ENCODE data around the gene TPCN2. TPM values are rescaled to one million over a fixed set of nuclear protein-coding genes. Genes with fewer than 3 reads are reported as not detected.
A peak's percentile ranks its signal among the peaks of the same experiment; 100 is the strongest.

The TPCN2 gene
- total and polyA plus RNA-seq, 4 donors, result 8.7 to 25.9 (median 15.3) TPM

DNA sequence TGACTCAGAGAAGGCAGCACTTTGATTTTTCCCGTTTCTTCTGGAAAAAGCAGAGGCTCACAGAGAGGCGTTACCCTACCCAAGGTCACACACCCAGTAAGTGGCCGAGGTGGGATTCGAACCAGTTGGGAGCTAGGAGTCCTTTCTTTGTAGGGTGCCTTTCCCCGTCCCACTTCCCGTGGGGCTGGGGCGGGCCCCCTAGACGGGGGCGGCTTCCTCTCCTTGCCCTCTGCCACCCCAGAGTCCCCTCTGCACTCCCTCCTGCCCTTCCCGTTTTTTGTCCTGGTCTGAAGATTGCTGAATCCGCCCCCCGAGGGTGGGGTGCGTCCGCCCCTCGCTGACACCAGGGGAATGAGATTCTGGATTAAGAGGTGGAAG lies 747 bp downstream of the TPCN2 start:
- DNase-seq (ENCODE audit: low read depth in 4 of 6, low spot score in 6 of 6), result peak in 1 of 6 donors; percentile 24

DNA sequence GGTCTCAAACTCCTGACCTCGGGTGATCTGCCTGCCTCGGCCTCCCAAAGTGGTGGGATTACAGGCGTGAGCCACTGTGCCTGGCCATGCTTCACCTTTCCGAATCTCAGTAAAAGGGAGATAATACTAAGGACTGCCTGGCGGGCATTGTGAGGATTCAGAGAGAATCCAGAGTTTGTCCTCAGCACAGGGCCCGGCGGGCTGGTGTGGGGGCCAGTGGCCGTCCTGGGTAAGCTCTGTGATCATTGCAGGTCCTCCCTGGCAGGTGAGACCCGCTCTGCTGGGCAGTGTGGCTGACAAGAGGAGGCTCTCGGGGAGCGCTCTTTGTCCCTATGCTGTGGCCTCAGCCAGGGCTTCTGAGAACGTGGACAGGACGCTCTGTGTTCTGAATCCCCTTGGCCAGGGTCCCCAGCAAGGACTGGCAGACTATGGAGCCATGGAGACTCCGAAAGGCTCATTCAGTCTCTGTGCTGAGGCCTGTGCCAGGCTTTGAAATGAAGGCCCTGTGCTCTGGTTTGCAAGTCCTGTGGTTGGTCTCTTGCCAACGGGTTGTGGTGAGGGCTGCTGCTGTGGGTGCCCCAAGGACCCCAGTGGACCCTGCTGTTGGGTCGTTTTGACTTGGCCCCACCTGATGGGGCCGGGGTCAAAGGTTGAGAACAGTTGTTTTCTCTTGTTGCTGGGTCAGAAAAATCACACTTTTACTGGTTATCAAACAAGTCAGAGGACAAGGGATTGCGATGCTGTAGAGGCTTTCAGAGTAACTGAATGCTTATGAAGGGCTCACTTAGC lies 2.1 kb downstream of the TPCN2 start:
- WGBS (ENCODE audit: insufficient coverage), result 72% methylated on average over 18 of the region's 18 CpGs
- H3K9me3 ChIP-seq (ENCODE audit: control insufficient read depth, insufficient read depth, low read length), result no peaks in the 10 kb centered on the region
- peak in 2 of 6 donors; percentile 6 to 52 for DNase-seq (ENCODE audit: low read depth in 4 of 6, low spot score in 6 of 6)
- no peak overlapping the region for H3K4me3 ChIP-seq (ENCODE audit: low read depth, low read length)
- H3K27me3 ChIP-seq (ENCODE audit: control insufficient read depth, insufficient read depth, low read length), result no peaks in the 10 kb centered on the region
- no peak overlapping the region for H3K27ac ChIP-seq (ENCODE audit: low read depth, low read length)
- H3K36me3 ChIP-seq (ENCODE audit: control insufficient read depth, insufficient read depth, low read length), result peaks cover 41% of the 10 kb centered on the region
- peaks cover 48% of the 10 kb centered on the region for H3K4me1 ChIP-seq (ENCODE audit: control insufficient read depth, insufficient read depth, low read length)

More for the DNA sequence above, 747 bp downstream of the TPCN2 start:
- Histone ChIP-seq H3K27me3 (ENCODE audit: control insufficient read depth, insufficient read depth, low read length) (no peaks in the 10 kb centered on the region), H3K4me3 (ENCODE audit: low read depth, low read length) (peak overlapping the region; percentile 61), H3K9me3 (ENCODE audit: control insufficient read depth, insufficient read depth, low read length) (no peaks in the 10 kb centered on the region), H3K27ac (ENCODE audit: low read depth, low read length) (peak overlapping the region; percentile 6), H3K4me1 (ENCODE audit: control insufficient read depth, insufficient read depth, low read length) (peaks cover 45% of the 10 kb centered on the region), H3K36me3 (ENCODE audit: control insufficient read depth, insufficient read depth, low read length) (peaks cover 28% of the 10 kb centered on the region)
- 7% methylated on average over 2 of the region's 15 CpGs for WGBS (ENCODE audit: insufficient coverage)

DNA sequence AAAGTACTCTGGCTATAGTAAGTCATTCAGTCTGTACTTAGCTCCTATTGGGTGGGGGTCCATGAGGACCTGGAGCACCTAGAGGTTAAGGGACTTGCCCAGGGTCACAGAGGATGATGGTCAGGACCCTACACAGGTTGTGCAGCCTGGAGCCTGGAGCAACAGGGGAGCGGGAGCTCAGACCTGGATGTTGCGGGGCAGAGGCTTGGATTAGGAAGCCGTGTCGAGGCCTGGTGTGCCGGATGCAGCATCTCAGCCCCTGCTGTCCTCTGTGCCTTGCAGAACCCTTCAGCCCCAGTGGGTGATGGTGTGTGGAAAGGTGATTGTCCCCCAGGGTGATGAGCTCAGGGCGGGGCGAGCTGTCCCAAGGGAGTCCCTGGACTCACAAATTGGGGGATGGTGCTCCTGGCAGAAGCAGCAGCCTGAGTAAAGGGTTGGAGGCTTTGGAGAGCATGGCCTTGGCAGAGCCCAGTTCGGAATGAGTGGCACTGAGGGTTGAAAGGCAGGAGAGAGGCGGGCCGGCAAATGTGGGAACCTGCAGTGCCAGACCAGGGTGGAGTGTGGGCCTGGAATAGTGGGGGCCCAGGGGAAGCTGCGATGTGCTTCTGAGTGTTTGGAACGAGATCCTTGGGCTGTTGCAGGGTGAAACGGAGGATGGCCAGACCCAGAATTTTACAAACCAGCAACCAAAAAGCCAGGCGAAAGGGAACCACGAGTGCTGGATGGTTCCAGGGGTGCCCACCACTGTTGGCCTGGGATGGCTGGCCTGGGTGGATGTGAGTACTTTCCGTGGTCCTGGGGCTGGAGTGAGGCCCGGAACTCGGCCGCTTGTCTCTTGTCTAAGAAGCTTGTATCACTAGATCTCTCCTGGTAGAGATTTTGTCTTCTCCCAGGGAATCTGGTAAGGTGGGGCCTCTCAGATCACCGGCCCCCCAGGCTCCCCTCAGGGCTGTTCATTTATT lies 2.9 kb downstream of the TPCN2 start:
- no peak overlapping the region for H3K4me3 ChIP-seq (ENCODE audit: low read depth, low read length)
- no peaks in the 10 kb centered on the region for H3K27me3 ChIP-seq (ENCODE audit: control insufficient read depth, insufficient read depth, low read length)
- DNase-seq (ENCODE audit: low read depth in 4 of 6, low spot score in 6 of 6), result no peak
- no peaks in the 10 kb centered on the region for H3K9me3 ChIP-seq (ENCODE audit: control insufficient read depth, insufficient read depth, low read length)
- WGBS (ENCODE audit: insufficient coverage), result 93% methylated on average over 20 of the region's 20 CpGs
- H3K4me1 ChIP-seq (ENCODE audit: control insufficient read depth, insufficient read depth, low read length), result peaks cover 50% of the 10 kb centered on the region
- peak overlapping the region; percentile 69 for H3K27ac ChIP-seq (ENCODE audit: low read depth, low read length)
- H3K36me3 ChIP-seq (ENCODE audit: control insufficient read depth, insufficient read depth, low read length), result peaks cover 46% of the 10 kb centered on the region

DNA sequence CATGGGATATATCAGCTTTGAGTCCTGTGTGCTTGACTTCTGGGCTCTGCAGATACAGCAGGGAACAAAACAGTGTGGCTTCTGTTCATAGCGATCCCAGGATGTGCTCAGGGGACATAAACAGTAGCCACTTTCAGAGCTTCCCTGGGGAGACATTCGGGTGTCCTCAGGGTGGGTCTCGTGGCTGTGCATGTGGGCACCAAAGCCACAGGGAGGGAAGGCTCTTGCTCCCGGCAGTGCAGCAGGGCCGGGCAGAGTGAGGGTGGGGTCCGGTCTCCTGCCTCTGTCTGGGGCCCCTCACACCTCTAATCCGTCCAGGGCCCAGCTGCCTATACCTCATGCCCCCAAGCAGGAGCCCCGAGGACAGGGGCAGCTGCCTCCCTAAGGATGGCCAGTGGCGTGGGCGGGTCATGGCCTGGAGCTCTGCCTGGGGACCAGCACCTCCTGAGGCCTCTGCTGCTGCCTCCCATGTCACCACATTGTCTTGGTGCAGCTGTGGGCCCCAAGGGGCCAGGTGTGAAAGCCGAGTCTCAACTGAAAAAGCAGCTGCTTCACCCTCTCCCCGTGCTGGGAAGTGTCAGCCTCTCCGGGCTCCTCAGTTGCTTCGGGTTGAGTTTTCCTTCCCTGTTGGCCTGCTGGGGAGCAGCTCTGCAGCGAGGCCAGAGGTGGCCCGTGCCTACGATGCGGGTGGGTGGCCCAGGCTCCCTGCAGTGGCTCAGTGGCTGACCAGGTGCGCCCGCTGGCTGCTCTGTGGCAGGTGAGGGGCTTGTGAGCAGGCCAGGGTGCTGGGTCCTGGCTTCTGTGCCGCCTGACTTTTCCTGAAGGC lies 3.8 kb downstream of the TPCN2 start:
- Histone ChIP-seq H3K36me3 (ENCODE audit: control insufficient read depth, insufficient read depth, low read length) (peaks cover 54% of the 10 kb centered on the region), H3K4me1 (ENCODE audit: control insufficient read depth, insufficient read depth, low read length) (peaks cover 50% of the 10 kb centered on the region), H3K27me3 (ENCODE audit: control insufficient read depth, insufficient read depth, low read length) (no peaks in the 10 kb centered on the region), H3K27ac (ENCODE audit: low read depth, low read length) (peak overlapping the region; percentile 47), H3K4me3 (ENCODE audit: low read depth, low read length) (no peak overlapping the region), H3K9me3 (ENCODE audit: control insufficient read depth, insufficient read depth, low read length) (no peaks in the 10 kb centered on the region)
- DNase-seq (ENCODE audit: low read depth in 4 of 6, low spot score in 6 of 6), result peak in 2 of 6 donors; percentile 14 to 27
- WGBS (ENCODE audit: insufficient coverage), result 76% methylated on average over 21 of the region's 21 CpGs

DNA sequence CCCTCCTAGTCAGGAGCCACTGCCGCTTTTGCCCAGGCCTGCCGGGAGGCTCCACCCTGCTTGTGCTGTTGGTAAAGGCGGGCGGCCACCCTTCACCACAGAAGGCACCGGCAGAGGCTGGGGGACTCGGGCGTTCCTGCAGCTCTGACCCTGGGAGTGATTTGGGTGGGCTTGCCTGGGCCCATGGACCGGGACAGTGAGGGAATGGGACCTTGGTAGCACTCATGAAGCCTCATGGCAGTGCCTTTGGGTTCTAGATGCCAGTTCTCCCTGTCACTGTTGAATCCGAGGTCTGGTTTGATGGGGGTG lies 4.4 kb downstream of the TPCN2 start:
- 98% methylated on average over 8 of the region's 9 CpGs for WGBS (ENCODE audit: insufficient coverage)
- H3K4me3 ChIP-seq (ENCODE audit: low read depth, low read length), result no peak overlapping the region
- H3K4me1 ChIP-seq (ENCODE audit: control insufficient read depth, insufficient read depth, low read length), result peaks cover 50% of the 10 kb centered on the region
- H3K27ac ChIP-seq (ENCODE audit: low read depth, low read length), result no peak overlapping the region
- no peaks in the 10 kb centered on the region for H3K27me3 ChIP-seq (ENCODE audit: control insufficient read depth, insufficient read depth, low read length)
- H3K36me3 ChIP-seq (ENCODE audit: control insufficient read depth, insufficient read depth, low read length), result peaks cover 59% of the 10 kb centered on the region
- H3K9me3 ChIP-seq (ENCODE audit: control insufficient read depth, insufficient read depth, low read length), result no peaks in the 10 kb centered on the region
- DNase-seq (ENCODE audit: low read depth in 4 of 6, low spot score in 6 of 6), result no peak

DNA sequence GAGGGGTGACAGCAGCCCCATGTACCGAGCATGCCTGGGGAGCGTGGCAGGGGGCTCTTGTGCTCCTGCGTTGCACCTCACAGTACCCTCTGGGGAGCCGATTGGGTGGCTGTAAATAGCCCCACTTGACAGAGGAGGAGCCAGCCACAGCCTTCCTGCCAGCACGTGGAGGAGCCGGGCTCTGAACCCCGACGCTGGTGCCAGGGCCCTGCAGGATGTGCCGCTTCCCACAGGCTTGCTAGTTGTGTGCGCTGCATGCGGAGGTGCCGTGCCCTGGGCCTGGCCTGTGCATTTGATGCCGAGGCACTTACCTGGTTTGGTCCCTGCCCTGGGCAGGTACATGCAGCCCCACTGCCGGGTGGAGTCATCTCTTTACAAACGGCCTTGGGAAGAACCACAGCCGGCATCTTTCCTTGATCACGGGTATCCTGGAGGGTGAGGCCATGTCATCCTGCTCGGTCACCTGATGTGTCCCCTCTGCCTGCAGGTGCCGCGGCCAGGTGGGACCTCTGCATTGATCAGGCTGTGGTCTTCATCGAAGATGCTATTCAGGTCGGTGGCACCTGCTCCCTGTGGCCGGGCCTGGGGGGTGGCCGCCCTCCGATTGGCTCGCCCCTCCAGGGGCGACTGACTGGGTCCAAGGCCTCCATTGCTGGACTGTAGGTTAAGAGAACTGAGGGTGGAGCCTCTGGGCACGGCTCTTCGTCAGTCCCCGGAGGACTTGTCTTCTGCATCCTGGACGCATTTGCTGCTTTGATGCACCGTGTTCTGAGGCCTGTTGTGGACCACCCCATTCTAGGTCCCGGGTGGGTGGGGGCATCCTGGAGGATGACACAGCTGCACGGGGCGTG lies 5.0 kb downstream of the TPCN2 start:
- 93% methylated on average over 35 of the region's 35 CpGs for WGBS (ENCODE audit: insufficient coverage)
- Histone ChIP-seq H3K4me3 (ENCODE audit: low read depth, low read length) (no peak overlapping the region), H3K36me3 (ENCODE audit: control insufficient read depth, insufficient read depth, low read length) (peaks cover 66% of the 10 kb centered on the region), H3K27me3 (ENCODE audit: control insufficient read depth, insufficient read depth, low read length) (no peaks in the 10 kb centered on the region), H3K9me3 (ENCODE audit: control insufficient read depth, insufficient read depth, low read length) (no peaks in the 10 kb centered on the region), H3K27ac (ENCODE audit: low read depth, low read length) (no peak overlapping the region), H3K4me1 (ENCODE audit: control insufficient read depth, insufficient read depth, low read length) (peaks cover 50% of the 10 kb centered on the region)
- no peak for DNase-seq (ENCODE audit: low read depth in 4 of 6, low spot score in 6 of 6)

DNA sequence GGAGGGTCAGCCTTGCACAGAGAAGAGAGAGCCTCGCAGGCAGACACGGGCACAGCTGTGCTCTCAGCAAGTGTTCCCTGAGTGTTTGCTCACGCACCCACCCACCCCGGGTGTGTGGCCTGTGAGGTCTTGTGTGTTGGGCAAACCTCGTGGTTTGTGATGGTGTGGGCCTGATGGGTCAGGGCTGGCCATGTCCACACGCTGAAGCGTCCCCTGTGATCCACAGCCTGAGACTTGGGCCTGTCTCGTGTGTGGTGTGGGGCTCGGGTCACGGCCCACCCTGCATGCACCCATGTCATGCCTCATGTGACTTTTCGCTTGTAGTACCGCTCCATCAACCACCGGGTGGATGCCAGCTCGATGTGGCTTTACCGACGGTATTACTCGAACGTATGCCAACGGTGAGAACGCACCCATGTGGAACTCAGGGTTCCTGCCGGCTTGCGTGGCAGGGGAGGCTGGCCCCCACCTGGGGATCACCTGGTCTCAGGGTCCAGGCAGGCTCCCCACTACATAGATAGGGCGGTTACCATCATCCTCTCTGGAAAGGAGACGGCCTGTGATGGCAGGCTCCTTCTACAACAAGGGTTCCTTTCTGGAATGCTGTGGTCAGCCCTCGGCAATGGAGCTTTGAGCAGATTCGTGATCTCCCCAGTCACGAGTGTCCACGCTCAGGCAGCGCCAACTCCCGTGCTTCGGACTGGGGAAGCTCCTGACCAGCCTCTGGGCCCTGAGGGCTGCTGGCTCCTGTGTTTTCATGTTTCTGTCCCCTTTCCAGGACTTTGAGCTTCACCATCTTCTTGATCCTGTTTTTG lies 5.9 kb downstream of the TPCN2 start:
- peaks cover 47% of the 10 kb centered on the region for H3K4me1 ChIP-seq (ENCODE audit: control insufficient read depth, insufficient read depth, low read length)
- WGBS (ENCODE audit: insufficient coverage), result 92% methylated on average over 31 of the region's 31 CpGs

DNA sequence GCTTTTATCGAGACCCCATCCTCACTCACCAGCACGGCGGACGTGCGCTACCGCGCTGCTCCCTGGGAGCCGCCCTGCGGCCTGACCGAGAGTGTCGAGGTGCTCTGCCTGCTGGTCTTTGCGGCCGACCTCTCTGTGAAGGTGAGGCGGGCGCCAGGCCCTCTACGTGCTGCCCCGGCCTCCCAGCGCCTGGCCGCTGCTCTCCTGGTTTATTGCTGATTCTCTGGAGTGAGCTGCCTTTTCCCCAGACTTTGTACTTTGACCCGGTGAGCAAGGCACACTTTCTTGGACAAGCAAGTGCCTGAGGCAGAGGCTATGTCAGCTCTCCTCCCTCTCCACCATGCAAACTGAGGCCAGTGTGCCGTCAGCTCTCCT lies 6.5 kb downstream of the TPCN2 start:
- Histone ChIP-seq H3K36me3 (ENCODE audit: control insufficient read depth, insufficient read depth, low read length) (peaks cover 80% of the 10 kb centered on the region), H3K9me3 (ENCODE audit: control insufficient read depth, insufficient read depth, low read length) (no peaks in the 10 kb centered on the region), H3K4me1 (ENCODE audit: control insufficient read depth, insufficient read depth, low read length) (peaks cover 41% of the 10 kb centered on the region), H3K27ac (ENCODE audit: low read depth, low read length) (no peak overlapping the region), H3K27me3 (ENCODE audit: control insufficient read depth, insufficient read depth, low read length) (no peaks in the 10 kb centered on the region), H3K4me3 (ENCODE audit: low read depth, low read length) (no peak overlapping the region)
- DNase-seq (ENCODE audit: low read depth in 4 of 6, low spot score in 6 of 6), result no peak
- WGBS (ENCODE audit: insufficient coverage), result 94% methylated on average over 20 of the region's 21 CpGs

More for the DNA sequence above, 5.9 kb downstream of the TPCN2 start:
- H3K27ac ChIP-seq (ENCODE audit: low read depth, low read length), result no peak overlapping the region
- H3K36me3 ChIP-seq (ENCODE audit: control insufficient read depth, insufficient read depth, low read length), result peaks cover 74% of the 10 kb centered on the region
- H3K9me3 ChIP-seq (ENCODE audit: control insufficient read depth, insufficient read depth, low read length), result no peaks in the 10 kb centered on the region
- no peak for DNase-seq (ENCODE audit: low read depth in 4 of 6, low spot score in 6 of 6)
- no peak overlapping the region for H3K4me3 ChIP-seq (ENCODE audit: low read depth, low read length)
- no peaks in the 10 kb centered on the region for H3K27me3 ChIP-seq (ENCODE audit: control insufficient read depth, insufficient read depth, low read length)

Data from spinal cord (tissue), 10 donors.